ENCODE results near the gene DNAJC11.
"Not testable (repeated sequence)": the region's sequence is repeated elsewhere in the genome, so short reads cannot be mapped to it uniquely, and the experiment has no call there.

Gene DNAJC11

DNA sequence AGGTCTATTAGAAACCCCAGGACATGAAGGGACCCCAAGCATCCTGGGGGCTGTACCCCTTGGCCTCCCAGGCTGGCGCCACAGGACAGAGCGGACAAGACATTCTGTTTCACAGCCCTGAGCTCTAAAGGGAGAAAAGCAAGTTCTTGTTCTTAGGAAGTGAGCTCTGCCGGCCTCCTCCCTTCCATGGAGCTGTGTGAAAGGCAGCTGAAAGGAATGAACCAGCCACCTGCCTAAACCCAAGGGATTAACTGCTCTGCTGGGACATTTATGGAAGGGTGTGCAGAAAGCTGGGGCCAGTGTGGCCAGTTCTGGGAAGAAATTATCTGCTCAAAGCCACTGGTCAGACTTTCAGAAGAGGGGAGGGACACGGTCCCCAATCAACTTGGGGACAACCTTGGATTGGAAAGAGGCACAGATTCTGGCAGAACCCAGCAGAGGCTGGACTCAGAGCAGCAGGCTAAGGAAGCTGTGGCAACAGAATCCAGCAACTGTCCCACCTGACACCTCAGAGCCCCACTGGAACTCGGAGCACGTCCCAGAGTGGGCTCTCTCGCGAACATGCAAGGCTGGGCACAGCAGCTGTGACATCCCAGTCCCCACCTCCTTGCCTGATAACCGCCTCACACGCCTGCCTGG lies 101.1 kb downstream of the DNAJC11 start:
- TF ChIP-seq SPI1 (IDR thresholded peaks at IDR 0.05; ENCODE audit: borderline replicate concordance, low read depth), result no peak
- TF ChIP-seq GABPA (IDR thresholded peaks at IDR 0.05; ENCODE audit: low read depth), result no peak
- TF ChIP-seq POLR2AphosphoS5 (IDR thresholded peaks at IDR 0.05; ENCODE audit: low read depth), result no peak; the same call in 1 of the 2 replicates
- TF ChIP-seq, protein P1, sequence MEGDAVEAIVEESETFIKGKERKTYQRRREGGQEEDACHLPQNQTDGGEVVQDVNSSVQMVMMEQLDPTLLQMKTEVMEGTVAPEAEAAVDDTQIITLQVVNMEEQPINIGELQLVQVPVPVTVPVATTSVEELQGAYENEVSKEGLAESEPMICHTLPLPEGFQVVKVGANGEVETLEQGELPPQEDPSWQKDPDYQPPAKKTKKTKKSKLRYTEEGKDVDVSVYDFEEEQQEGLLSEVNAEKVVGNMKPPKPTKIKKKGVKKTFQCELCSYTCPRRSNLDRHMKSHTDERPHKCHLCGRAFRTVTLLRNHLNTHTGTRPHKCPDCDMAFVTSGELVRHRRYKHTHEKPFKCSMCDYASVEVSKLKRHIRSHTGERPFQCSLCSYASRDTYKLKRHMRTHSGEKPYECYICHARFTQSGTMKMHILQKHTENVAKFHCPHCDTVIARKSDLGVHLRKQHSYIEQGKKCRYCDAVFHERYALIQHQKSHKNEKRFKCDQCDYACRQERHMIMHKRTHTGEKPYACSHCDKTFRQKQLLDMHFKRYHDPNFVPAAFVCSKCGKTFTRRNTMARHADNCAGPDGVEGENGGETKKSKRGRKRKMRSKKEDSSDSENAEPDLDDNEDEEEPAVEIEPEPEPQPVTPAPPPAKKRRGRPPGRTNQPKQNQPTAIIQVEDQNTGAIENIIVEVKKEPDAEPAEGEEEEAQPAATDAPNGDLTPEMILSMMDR (IDR thresholded peaks at IDR 0.05; ENCODE audit: insufficient read depth, low read length), result no peak
- TF ChIP-seq, protein P2, sequence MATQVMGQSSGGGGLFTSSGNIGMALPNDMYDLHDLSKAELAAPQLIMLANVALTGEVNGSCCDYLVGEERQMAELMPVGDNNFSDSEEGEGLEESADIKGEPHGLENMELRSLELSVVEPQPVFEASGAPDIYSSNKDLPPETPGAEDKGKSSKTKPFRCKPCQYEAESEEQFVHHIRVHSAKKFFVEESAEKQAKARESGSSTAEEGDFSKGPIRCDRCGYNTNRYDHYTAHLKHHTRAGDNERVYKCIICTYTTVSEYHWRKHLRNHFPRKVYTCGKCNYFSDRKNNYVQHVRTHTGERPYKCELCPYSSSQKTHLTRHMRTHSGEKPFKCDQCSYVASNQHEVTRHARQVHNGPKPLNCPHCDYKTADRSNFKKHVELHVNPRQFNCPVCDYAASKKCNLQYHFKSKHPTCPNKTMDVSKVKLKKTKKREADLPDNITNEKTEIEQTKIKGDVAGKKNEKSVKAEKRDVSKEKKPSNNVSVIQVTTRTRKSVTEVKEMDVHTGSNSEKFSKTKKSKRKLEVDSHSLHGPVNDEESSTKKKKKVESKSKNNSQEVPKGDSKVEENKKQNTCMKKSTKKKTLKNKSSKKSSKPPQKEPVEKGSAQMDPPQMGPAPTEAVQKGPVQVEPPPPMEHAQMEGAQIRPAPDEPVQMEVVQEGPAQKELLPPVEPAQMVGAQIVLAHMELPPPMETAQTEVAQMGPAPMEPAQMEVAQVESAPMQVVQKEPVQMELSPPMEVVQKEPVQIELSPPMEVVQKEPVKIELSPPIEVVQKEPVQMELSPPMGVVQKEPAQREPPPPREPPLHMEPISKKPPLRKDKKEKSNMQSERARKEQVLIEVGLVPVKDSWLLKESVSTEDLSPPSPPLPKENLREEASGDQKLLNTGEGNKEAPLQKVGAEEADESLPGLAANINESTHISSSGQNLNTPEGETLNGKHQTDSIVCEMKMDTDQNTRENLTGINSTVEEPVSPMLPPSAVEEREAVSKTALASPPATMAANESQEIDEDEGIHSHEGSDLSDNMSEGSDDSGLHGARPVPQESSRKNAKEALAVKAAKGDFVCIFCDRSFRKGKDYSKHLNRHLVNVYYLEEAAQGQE (IDR thresholded peaks at IDR 0.05; ENCODE audit: insufficient replicate concordance, low read depth), result no peak
- peak overlapping the region; percentile 81 for H3K27ac ChIP-seq (replicated peaks)
- DNase-seq (ENCODE audit: low read depth in 1 of 2, low spot score in 1 of 2), result no peak
- peak overlapping the region; percentile 93 for H3K4me3 ChIP-seq (replicated peaks; ENCODE audit: insufficient read depth, low read length)
- H3K27me3 ChIP-seq (ENCODE audit: insufficient read depth, poor library complexity, severe bottlenecking), result no peaks in the 10 kb centered on the region

DNA sequence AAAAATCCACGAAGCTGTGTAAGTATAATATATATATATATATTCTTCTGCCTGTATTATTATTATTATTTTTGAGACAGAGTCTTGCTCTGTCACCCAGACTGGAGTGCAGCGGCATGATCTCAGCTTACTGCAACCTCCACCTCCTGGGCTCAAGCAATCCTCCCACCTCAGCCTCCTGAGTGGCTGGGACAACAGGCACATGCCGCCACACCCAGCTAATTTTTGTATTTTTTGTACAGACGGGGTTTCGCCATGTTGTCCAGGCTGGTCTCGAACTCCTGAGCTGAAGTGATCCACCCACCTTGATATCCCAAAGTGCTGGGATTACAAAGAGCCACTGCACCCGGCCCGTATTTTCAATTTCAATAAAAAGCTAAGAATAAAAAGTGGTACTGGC lies 101.6 kb downstream of the DNAJC11 start:
- H3K27me3 ChIP-seq (ENCODE audit: insufficient read depth, poor library complexity, severe bottlenecking); DNase-seq (ENCODE audit: low read depth in 1 of 2, low spot score in 1 of 2): not testable (repeated sequence)
- H3K27ac ChIP-seq (replicated peaks), result peak overlapping the region; percentile 81
- peak overlapping the region; percentile 93 for H3K4me3 ChIP-seq (replicated peaks; ENCODE audit: insufficient read depth, low read length)

DNA sequence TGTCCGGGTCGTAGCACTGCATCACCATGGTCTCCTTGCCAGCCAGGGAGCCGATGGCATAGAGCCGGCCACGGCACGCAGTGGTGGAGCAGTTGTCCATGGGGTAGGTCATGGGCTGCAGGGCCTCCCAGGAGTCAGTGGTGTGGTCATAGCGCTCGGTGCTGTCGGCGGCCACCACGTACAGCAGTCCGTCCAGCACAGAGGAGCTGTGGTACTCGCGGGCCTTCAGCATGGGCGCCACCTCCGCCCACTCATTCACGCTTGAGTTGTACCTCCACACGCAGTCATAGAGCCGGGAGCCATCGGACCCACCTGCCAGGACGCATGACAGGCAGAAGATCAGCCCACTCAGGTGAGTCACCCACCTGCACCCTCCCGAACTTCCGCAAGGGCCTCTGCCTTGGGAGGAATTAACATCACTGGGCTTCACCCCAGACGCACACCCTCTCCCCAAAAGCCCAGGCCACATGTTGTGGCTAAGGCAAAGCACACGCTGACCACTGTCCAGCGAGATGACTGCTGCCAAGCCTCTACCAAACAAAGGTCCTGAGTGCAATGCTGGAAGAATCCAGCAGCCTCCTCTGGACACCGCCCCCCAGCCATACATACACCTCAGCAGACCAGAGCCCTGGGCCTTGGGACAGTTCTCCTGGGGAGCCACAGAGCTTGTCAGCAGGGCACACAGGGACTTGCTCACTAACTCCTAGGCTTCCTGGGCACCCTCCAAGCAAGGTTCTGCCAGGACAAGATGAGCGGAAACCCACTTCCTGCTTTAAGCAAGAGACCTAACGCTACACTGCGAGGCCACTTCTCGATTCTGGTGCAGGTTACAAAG lies 102.3 kb downstream of the DNAJC11 start:
- H3K27ac ChIP-seq (replicated peaks), result peak overlapping the region; percentile 81
- H3K4me3 ChIP-seq (replicated peaks; ENCODE audit: insufficient read depth, low read length), result peak overlapping the region; percentile 93
- peak in 1 of 2 experiments; percentile 92 for DNase-seq (ENCODE audit: low read depth in 1 of 2, low spot score in 1 of 2)
- no peaks in the 10 kb centered on the region for H3K27me3 ChIP-seq (ENCODE audit: insufficient read depth, poor library complexity, severe bottlenecking)
- TF ChIP-seq, protein P2 (IDR thresholded peaks at IDR 0.05; ENCODE audit: insufficient replicate concordance, low read depth), result peak; percentile 39
- TF ChIP-seq, protein P1 (IDR thresholded peaks at IDR 0.05; ENCODE audit: insufficient read depth, low read length), result no peak
- TF ChIP-seq SPI1 (IDR thresholded peaks at IDR 0.05; ENCODE audit: borderline replicate concordance, low read depth), result peak; percentile 85

DNA sequence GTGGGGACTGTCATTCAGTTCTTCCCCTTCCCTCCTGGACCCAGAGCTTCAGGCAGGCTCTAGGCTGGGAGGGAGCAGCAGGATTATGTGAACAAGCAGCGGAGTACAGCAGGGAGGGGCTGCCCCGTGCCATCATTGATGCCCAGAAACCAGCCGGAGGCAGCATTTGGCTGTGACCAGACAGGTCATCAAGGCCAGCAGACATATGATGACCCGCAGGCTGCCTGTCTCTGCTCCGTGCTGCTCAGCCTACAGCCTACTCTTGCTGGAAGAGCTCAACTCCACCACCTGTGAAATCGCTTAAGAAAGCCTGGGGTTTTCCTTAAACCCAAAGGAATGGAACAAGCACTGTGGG lies 103.9 kb downstream of the DNAJC11 start:
- Histone ChIP-seq H3K27ac (replicated peaks) (no peak overlapping the region), H3K27me3 (ENCODE audit: insufficient read depth, poor library complexity, severe bottlenecking) (no peaks in the 10 kb centered on the region)
- DNase-seq (ENCODE audit: low read depth in 1 of 2, low spot score in 1 of 2), result no peak

More for the DNA sequence above, 103.9 kb downstream of the DNAJC11 start:
- TF ChIP-seq, protein P2 (IDR thresholded peaks at IDR 0.05; ENCODE audit: insufficient replicate concordance, low read depth), result no peak
- TF ChIP-seq POLR2AphosphoS5 (IDR thresholded peaks at IDR 0.05; ENCODE audit: low read depth), result no peak
- no peak overlapping the region for H3K4me3 ChIP-seq (replicated peaks; ENCODE audit: insufficient read depth, low read length)

Data from HL-60 (cell line).